HG03060 (cell line): ENCODE data around the gene RHCE.
"Not testable (repeated sequence)": the region's sequence is repeated elsewhere in the genome, so short reads cannot be mapped to it uniquely, and the experiment has no call there.

Experiments used
- ATAC-seq: cut with Tn5 transposase; IDR thresholded peaks from one replicate; pipeline ENCODE4 v1.9.1; 2021; ENCODE audit warnings: low read depth, moderate number of reproducible peaks; ENCODE audit not compliant: unreplicated experiment

Gene RHCE

GRCh38 chr1:25402947-25403803, 17.4 kb downstream of the RHCE start:
- ATAC-seq, result not testable (repeated sequence)

DNA sequence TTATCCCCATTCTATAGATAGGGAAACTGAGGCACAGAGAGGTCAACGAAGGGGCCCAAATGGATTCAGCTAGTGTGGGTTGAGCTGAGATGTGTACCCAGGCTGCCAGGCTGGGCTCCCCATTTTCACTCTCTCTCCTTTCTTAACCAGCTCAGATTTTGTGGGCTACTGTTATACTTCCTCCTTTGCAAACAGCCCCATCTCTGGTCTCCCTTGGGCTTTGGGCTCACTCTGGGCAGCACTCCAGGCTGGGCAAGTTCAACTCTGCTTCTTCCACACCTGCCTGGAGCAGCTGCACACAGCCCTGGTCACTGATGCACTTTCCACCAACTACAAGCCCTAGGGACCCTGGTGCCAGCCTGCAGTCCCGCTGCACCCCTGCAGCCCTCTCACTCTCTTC, 22.5 kb downstream of the RHCE start:
- ATAC-seq, result not testable (repeated sequence)

DNA sequence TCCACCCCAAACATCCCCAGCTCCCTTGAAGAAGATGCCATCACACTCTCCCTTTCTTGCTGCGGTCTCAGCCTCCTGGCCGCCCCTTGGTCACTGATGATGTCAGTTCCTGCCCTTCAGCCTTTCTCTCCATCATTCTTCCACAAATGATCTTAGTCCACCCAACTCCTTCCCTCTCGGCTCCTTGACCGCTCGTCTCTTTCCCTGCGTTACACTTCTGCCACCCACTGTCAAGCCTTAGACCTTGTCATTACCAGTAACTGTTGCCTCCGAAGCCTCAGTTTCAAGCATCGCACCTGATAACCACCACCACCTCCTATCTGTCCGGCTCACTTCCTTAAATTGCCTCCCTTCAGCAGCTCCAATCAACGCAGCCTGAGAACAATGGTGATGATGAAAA, 23.1 kb downstream of the RHCE start:
- not testable (repeated sequence) for ATAC-seq

DNA sequence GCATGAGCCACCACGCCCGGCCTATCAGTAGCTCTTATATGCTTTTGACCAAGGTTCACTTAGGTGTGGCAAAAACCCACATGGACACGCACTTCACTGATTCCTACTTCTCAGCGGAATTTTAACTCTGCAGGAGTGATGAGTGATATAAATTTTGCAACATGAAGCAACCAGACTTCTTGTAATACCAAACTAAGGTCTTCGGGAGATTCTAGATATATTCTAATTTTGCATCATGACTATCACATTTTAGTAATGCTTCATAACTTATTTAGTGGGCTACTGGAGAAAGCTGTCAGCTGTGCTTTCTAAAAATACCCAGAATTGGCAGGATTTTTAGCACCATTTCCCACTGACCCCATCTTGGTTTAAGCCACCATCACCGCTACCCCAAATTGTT, 27.8 kb downstream of the RHCE start:
- no peak for ATAC-seq

DNA sequence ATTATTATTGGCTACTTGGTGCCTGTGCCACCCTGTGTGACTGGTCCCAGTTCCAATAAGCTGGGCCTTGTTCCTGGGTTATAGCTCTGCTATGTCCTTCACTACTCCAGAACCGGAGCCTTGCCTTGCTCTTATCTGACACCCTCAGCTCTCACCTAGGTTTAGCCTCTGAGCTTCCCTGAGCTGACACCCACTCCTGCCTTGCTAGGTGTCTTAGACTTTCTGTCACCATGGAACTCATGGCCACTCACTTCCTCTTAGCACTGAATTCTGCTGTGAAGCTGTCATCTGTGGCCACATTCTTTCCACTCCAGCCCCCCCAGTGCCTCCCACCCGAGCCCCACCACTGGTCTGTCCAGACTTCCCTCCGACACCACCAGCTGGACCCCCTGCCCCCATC, 30.9 kb downstream of the RHCE start:
- ATAC-seq, result not testable (repeated sequence)

GRCh38 chr1:25388691-25389090, 31.9 kb downstream of the RHCE start:
- not testable (repeated sequence) for ATAC-seq

DNA sequence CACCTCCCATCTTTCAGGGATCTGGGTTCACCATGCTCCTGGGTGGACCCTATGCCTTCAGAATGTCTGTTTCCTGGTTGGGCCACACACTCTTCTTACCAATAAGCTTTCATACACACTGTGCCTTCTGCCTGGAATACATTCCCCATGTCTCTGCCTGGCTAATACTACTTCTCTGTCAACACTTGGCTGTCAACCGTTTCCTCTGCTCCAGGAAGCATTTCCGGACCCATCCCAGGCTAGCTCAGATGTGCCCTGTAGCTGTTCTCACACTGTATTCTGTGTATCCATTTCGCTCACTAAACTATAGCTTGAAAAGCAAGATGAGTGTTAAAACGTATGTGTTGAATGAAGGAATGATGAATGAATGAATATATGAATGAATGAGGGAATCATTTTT, 33.5 kb downstream of the RHCE start:
- not testable (repeated sequence) for ATAC-seq

- ATAC-seq, result not testable (repeated sequence)
Observed at GRCh38 chr1:25383875-25384274, 36.8 kb downstream of the RHCE start.

- ATAC-seq, result not testable (repeated sequence)
Observed at GRCh38 chr1:25383090-25383489, 37.5 kb downstream of the RHCE start.

- not testable (repeated sequence) for ATAC-seq
Observed at GRCh38 chr1:25382543-25382942, 38.1 kb downstream of the RHCE start.

- not testable (repeated sequence) for ATAC-seq
Observed at GRCh38 chr1:25378367-25378766, 42.3 kb downstream of the RHCE start.

DNA sequence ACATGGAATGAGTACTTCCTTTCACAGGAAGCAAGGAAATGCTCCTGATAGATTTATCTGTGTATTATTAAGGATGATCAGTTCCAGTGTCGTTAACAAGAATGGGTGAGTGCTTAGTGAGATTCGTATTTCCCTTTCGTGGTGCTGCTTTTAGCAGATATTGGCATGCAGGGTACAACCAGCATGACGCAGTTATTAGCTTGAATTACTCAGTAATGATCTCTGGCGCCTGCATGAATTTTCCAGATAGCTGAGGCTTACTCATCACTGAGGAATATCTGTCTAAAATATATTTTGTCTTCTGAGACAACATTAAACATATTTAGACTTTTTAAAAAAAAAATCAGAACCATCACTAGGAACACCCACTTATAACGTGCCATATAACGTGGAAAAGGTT, 48.9 kb downstream of the RHCE start:
- ATAC-seq, result not testable (repeated sequence)

DNA sequence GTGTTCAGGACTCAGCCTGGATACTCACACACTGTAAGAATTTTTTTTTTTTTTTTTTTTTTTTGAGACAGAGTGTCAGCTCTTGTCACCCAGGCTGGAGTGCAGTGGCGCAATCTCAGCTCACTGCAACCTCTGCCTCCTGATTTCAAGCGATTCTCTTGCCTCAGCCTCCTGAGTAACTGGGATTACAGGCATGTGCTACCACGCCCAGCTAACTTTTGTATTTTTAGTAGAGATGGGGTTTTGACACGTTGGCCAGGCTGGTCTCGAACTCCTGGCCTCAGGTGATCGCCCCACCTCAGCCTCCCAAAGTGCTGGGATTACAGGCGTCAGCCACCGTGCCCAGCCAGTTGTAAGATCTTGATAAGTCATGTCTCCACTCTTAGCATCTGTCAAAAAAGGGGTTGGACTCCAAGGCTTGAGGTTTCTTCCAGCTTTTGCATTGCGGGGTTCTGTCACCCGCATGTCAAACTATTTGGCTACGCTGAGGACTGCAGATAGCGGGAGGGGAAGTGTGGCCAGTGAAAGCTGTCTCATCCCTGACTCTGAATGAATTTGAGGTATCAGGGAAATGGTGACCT, 50.8 kb downstream of the RHCE start:
- not testable (repeated sequence) for ATAC-seq

GRCh38 chr1:25369241-25369640, 51.4 kb downstream of the RHCE start:
- ATAC-seq, result no peak

DNA sequence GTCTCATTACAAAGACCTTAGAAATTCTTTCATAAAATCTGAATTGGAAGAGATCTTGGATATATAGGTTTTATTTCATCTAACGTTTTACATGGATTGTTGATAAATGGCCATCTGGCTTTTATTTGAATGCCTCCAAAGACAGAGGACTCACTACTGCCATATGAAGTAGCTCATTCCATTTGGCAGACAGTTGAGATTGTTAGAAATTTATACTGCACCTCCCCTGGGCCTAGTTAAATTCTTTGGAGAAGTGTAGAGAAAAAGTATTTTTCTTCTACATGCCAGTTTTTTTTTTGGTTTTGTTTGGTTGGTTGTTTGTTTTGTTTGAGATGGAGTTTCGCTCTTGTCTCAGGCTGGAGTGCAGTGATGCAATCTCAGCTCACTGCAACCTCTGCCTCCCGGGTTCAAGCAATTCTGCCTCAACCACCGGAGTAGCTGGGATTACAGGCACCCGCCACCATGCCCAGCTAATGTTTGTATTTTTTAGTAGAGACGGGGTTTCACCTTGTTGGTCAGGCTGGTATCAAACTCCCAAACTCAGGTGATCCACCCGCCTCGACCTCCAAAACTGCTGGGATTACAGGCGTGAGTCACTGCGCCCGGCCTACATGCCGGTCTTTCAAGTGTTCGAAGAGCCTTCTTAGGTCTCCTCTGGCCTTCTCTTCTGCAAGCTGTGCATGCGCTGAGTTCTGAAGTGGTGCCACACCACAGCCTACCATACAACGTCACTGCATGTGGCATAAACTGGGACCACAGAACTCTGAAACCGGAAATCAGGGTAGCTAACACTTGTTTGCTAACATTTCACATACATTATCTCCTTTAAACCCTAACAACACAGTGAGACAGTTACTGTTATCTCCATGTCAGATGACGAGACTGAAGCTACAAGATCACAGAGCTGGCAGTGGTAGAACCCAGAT, 57.7 kb downstream of the RHCE start:
- ATAC-seq, result not testable (repeated sequence)

DNA sequence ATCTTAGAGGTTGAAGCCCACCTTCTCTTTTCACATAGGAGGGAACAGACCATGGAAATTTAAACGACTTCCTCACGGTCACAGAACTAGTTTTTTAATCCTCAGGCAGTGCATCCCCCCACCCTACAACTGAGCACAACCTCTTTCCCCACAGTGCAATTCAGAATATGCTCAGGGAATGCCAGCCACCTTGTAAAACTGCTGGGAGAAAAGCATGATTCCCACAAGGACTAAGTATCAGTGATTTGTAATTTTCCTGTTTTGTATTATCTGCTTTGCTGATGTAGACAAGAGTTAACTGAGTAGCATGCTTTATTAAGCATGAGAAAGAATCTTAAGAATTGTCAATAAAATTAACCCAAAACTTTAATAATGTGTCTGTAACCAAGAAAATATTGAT, 58.7 kb downstream of the RHCE start:
- no peak for ATAC-seq

DNA sequence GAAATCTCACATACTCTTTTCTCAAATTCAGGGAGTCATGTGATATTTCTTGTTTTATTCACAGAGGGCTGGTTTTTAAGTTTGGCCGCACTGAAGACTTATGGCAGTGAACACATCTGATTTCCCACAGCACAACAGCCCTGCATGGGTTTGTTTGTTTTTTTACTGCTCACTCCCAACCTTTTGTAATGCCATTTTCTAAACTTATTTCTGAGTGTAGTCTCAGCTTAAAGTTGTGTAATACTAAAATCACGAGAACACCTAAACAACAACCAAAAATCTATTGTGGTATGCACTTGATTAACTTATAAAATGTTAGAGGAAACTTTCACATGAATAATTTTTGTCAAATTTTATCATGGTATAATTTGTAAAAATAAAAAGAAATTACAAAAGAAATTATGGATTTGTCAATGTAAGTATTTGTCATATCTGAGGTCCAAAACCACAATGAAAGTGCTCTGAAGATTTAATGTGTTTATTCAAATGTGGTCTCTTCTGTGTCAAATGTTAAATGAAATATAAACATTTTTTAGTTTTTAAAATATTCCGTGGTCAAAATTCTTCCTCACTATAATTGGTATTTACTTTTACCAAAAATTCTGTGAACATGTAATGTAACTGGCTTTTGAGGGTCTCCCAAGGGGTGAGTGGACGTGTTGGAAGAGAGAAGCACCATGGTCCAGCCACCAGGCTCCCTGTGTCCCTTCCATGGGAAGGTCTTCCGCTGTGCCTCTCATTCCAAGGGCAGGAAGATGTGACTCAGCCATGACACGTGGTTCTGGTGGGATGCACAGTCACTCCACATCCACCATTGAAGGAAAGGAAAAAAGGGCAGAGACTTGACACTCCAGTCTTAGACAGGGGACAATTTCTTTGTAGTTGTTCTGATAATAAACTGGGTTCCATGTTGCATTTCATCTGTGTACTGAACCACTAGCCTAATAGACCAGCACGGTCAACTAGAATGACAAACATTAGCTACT, 59.7 kb downstream of the RHCE start:
- ATAC-seq, result no peak

DNA sequence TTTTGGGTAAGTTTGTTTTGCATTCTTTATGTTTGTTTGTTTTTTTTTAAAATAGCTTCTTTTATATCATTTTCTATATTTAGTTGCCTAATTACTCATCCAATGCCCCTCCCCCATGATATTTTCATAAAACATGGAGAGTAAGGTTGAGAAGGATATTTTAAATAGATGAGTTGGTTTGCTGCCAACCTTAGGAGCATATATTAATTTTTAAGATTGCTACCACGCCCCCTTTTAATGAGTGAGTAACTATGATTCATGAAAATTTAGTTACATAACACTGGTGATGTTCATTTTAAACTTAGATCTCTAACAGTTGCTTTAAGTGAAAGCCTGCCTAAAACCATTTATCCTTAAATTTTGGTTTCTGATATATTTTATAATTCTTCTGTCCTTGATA, 63.8 kb downstream of the RHCE start:
- ATAC-seq, result no peak

- ATAC-seq, result no peak
Observed at GRCh38 chr1:25356441-25356840, 64.2 kb downstream of the RHCE start.
